ENCODE results near the gene NHLRC2. TPM values are rescaled to one million over a fixed set of nuclear protein-coding genes. Genes with fewer than 3 reads are reported as not detected.

NHLRC2 gene
- total and polyA plus RNA-seq, 10 of the 15 experiments (the other 5 are each of a cell fraction or from before 2014, with no cell fraction given) = 1.9 to 31.3 (median 15.9) TPM

DNA sequence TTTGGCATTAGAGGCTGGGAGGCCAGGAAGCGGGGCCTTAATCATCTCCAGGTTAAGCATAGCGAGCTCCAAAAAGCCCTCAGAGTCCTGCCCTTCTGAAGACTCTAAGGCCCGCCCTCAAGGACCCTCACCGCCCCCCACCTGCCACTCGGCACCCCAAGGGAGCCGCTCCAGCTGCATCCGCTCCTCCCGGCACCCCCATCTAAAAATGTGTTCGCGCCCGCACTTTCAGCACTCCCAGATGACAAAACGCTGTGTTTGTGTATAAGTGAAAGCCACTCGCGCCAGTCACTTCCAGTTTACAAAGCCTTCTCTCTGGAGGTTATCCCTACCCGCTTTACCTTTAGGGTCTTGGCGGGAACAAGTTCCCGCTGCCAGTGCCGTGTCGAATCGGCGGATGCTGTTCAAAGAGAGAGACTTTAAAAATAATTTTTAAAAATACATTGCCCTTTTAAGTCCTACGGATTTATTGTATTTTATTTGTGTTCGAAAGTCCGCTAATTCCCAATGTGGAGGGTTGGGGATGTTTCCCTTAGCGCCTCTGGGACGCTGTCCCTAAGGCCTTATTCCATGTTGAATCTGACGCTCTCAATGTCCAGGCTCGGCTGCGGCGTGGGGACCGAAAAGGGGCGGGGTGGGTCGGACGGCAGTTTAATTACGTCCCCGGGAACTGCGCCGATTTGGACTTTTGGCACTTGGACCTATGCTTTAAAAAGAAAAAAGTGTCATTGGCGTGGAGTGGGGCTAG, at the start of gene NHLRC2, which contains the start of gene DCLRE1A (continued):
- TF ChIP-seq CTCF (IDR thresholded peaks at IDR 0.05 in 2 of 3, conservative IDR thresholded peaks at IDR 0.05 in 1 of 3; ENCODE audit: control insufficient read depth in 2 of 3, extremely low read depth in 1 of 3, insufficient read depth in 1 of 3, low read depth in 3 of 3, low read length in 3 of 3) = no peak
- peak in 1 of 2 experiments; percentile 99; a peak in 2 of 4 replicates for TF ChIP-seq EP300 (IDR thresholded peaks at IDR 0.05; ENCODE audit: borderline replicate concordance in 1 of 2, control insufficient read depth in 1 of 2, low read depth in 2 of 2, low read length in 2 of 2)
- no peak for TF ChIP-seq ZZZ3 (IDR thresholded peaks at IDR 0.05; ENCODE audit: control insufficient read depth, insufficient read length, low read depth)
- peak; percentile 36; the same call in 1 of the 2 replicates for TF ChIP-seq CBX5 (IDR thresholded peaks at IDR 0.05; ENCODE audit: low read depth)
- TF ChIP-seq, protein P1, sequence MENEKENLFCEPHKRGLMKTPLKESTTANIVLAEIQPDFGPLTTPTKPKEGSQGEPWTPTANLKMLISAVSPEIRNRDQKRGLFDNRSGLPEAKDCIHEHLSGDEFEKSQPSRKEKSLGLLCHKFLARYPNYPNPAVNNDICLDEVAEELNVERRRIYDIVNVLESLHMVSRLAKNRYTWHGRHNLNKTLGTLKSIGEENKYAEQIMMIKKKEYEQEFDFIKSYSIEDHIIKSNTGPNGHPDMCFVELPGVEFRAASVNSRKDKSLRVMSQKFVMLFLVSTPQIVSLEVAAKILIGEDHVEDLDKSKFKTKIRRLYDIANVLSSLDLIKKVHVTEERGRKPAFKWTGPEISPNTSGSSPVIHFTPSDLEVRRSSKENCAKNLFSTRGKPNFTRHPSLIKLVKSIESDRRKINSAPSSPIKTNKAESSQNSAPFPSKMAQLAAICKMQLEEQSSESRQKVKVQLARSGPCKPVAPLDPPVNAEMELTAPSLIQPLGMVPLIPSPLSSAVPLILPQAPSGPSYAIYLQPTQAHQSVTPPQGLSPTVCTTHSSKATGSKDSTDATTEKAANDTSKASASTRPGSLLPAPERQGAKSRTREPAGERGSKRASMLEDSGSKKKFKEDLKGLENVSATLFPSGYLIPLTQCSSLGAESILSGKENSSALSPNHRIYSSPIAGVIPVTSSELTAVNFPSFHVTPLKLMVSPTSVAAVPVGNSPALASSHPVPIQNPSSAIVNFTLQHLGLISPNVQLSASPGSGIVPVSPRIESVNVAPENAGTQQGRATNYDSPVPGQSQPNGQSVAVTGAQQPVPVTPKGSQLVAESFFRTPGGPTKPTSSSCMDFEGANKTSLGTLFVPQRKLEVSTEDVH (IDR thresholded peaks at IDR 0.05; ENCODE audit: low read depth, partially characterized antibody) = peak; percentile 96
- TF ChIP-seq, protein P2, sequence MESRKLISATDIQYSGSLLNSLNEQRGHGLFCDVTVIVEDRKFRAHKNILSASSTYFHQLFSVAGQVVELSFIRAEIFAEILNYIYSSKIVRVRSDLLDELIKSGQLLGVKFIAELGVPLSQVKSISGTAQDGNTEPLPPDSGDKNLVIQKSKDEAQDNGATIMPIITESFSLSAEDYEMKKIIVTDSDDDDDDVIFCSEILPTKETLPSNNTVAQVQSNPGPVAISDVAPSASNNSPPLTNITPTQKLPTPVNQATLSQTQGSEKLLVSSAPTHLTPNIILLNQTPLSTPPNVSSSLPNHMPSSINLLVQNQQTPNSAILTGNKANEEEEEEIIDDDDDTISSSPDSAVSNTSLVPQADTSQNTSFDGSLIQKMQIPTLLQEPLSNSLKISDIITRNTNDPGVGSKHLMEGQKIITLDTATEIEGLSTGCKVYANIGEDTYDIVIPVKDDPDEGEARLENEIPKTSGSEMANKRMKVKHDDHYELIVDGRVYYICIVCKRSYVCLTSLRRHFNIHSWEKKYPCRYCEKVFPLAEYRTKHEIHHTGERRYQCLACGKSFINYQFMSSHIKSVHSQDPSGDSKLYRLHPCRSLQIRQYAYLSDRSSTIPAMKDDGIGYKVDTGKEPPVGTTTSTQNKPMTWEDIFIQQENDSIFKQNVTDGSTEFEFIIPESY (IDR thresholded peaks at IDR 0.05) = 0 out of 2 replicates have a peak, but pooled peaks have one; percentile 15
- no peak for TF ChIP-seq ZBED1 (IDR thresholded peaks at IDR 0.05; ENCODE audit: borderline replicate concordance)
- TF ChIP-seq IKZF1 (conservative IDR thresholded peaks at IDR 0.05) = peak; percentile 85
- TF ChIP-seq WRNIP1 (IDR thresholded peaks at IDR 0.05; ENCODE audit: borderline replicate concordance, low read depth, low read length) = no peak
- TF ChIP-seq, protein P3, sequence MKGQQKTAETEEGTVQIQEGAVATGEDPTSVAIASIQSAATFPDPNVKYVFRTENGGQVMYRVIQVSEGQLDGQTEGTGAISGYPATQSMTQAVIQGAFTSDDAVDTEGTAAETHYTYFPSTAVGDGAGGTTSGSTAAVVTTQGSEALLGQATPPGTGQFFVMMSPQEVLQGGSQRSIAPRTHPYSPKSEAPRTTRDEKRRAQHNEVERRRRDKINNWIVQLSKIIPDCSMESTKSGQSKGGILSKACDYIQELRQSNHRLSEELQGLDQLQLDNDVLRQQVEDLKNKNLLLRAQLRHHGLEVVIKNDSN (IDR thresholded peaks at IDR 0.05; ENCODE audit: borderline replicate concordance, extremely low read length, insufficient read depth, low read depth, low read length) = peak; percentile 7
- TF ChIP-seq, protein P4, sequence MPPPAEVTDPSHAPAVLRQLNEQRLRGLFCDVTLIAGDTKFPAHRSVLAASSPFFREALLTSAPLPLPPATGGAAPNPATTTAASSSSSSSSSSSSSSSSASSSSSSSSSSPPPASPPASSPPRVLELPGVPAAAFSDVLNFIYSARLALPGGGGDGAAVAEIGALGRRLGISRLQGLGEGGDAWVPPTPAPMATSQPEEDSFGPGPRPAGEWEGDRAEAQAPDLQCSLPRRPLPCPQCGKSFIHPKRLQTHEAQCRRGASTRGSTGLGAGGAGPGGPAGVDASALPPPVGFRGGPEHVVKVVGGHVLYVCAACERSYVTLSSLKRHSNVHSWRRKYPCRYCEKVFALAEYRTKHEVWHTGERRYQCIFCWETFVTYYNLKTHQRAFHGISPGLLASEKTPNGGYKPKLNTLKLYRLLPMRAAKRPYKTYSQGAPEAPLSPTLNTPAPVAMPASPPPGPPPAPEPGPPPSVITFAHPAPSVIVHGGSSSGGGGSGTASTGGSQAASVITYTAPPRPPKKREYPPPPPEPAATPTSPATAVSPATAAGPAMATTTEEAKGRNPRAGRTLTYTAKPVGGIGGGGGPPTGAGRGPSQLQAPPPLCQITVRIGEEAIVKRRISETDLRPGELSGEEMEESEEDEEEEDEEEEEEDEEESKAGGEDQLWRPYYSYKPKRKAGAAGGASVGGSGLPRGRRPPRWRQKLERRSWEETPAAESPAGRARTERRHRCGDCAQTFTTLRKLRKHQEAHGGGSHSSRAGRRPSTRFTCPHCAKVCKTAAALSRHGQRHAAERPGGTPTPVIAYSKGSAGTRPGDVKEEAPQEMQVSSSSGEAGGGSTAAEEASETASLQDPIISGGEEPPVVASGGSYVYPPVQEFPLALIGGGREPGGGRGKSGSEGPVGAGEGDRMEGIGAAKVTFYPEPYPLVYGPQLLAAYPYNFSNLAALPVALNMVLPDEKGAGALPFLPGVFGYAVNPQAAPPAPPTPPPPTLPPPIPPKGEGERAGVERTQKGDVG (CRISPR knock-in tag; IDR thresholded peaks at IDR 0.05) = no peak
- 0 out of 2 replicates have a peak, but pooled peaks have one; percentile 49 for TF ChIP-seq ATF7 (IDR thresholded peaks at IDR 0.05; ENCODE audit: low read depth)
- 0 out of 2 replicates have a peak, but pooled peaks have one; percentile 31 for TF ChIP-seq JUNB (IDR thresholded peaks at IDR 0.05)
- TF ChIP-seq ZNF24 (IDR thresholded peaks at IDR 0.05) = no peak
- TF ChIP-seq HCFC1 (IDR thresholded peaks at IDR 0.05; ENCODE audit: low read length) = peak; percentile 46
- 0 out of 2 replicates have a peak, but pooled peaks have one; percentile 48 for TF ChIP-seq TAF1 (IDR thresholded peaks at IDR 0.05; ENCODE audit: borderline replicate concordance, low read depth, low read length)
- TF ChIP-seq ASH2L (IDR thresholded peaks at IDR 0.05; ENCODE audit: borderline replicate concordance, low read depth) = no peak
